ENCODE results near the gene SLC44A3.

- TF ChIP-seq CTCF (IDR thresholded peaks at IDR 0.05; ENCODE audit: low read depth, low read length) (no peak), POLR2A (IDR thresholded peaks at IDR 0.05; ENCODE audit: extremely low read depth, insufficient read length) (no peak), MYC (IDR thresholded peaks at IDR 0.05; ENCODE audit: low read depth, low read length) (no peak)
- TF ChIP-seq, protein P1, sequence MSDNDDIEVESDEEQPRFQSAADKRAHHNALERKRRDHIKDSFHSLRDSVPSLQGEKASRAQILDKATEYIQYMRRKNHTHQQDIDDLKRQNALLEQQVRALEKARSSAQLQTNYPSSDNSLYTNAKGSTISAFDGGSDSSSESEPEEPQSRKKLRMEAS (IDR thresholded peaks at IDR 0.05; ENCODE audit: low read depth, low read length): no peak
Observed at GRCh38 chr1:94776474-94776873, 43.7 kb upstream of the SLC44A3 start.
